Superior temporal gyrus (tissue), 1 donor: ENCODE results near the gene RABGAP1L.
A peak's percentile ranks its signal among the peaks of the same experiment; 100 is the strongest.
"Not testable (repeated sequence)": the region's sequence is repeated elsewhere in the genome, so short reads cannot be mapped to it uniquely, and the experiment has no call there.

ENCODE experiments used
- DNase-seq: peaks from one replicate; pipeline ENCODE4 v3.0.0-alpha.2; 2016; ENCODE audit errors: extremely low spot score

RABGAP1L gene

GRCh38 chr1:174995916-174996315 is 836.6 kb downstream of the RABGAP1L start:
- no peak for DNase-seq

DNA sequence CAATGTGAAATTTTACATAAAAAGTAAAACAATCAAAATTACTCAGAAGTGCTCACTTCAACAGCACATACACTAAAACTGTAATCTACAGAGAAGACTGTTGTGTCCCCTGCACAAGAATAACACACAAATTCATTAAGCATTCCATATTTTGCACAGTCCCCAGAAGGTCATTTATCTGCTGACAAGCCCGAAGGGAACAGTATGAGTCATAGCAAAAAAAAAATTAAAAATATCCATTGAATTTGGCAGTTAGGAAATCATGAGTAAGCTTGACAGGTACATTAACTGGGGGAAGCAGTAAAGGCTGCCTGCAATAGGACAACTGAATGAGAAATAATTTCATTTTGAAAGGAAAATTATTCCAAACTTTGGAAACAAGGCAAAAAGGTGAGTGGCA is 837.2 kb downstream of the RABGAP1L start:
- DNase-seq = no peak

GRCh38 chr1:174997041-174997440 is 837.7 kb downstream of the RABGAP1L start:
- no peak for DNase-seq

DNA sequence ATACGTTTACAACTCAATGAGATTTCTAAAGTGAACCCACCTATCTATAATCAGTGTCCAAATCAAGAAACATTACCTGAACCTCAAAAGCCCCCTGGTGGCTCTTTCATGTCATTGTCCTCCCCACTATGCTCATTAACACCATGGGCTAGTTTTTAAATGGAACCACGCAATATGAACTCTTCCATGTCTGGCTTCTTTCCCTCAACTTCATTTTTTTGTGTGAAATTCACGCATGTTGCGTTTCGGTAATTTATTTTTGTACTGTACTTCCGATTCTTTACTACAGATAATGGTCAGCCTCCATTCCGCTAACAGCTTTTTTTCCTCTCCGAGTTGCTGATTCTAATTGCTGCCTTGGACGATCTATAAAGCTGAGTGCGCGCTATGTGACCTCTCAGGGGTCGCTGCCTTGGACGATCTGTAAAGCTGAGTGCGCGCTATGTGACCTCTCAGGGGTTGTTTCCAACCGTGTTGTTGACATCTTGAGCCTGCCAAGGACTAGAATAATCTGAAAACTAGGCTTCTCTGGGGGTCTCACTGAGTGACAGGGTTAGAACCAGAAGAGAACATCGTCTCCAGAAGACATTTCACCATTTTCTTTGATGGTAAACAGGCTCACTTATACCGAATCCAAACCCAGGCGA is 839.4 kb downstream of the RABGAP1L start:
- DNase-seq = peak; percentile 85

GRCh38 chr1:174999216-174999935 is 840.1 kb downstream of the RABGAP1L start:
- DNase-seq = peak; percentile 100

- DNase-seq = peak; percentile 53
Observed at GRCh38 chr1:174999936-175000696, 840.8 kb downstream of the RABGAP1L start, which contains the start of gene CACYBP. Gene CACYBP (plus strand): TSS chr1:174999947. CDS start chr1:175000181, 234 bp downstream.

GRCh38 chr1:175000697-175001187 is 841.4 kb downstream of the RABGAP1L start:
- no peak for DNase-seq

GRCh38 chr1:175002910-175003517 is 843.7 kb downstream of the RABGAP1L start:
- no peak for DNase-seq

- peak; percentile 11 for DNase-seq
Observed at GRCh38 chr1:175003521-175003920, 844.2 kb downstream of the RABGAP1L start.

DNA sequence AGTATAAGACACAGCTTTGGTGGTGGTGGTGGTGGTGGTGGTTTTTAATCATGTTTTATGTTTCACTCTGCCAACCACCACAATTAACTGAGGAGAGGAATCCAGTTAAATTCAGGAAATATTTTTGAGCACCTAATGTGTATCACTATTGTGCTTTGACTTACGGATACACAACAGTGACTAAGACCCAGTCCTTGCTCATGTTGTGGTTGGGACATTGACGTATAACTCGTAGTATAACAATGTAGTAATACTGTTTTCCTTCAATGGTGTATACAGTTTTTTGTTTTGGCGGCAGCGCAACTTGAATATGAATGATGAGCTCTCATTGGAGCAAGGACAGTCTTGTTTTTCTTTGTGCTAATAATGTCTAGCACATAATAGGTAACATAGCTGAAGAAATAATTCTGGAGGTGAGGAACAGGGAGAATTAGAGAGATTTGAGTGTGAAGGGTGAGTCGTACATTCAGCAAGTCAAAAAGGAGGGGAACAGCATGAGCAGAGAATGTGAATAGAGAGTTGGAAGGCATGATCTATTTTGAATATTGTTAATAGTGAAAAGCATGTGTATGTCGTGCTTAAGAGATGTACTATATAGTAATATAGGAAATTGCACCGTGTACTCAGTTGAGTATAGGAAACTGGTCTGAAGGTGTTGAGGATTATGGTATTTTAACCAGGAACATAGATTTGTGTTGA is 845.9 kb downstream of the RABGAP1L start:
- DNase-seq = no peak

DNA sequence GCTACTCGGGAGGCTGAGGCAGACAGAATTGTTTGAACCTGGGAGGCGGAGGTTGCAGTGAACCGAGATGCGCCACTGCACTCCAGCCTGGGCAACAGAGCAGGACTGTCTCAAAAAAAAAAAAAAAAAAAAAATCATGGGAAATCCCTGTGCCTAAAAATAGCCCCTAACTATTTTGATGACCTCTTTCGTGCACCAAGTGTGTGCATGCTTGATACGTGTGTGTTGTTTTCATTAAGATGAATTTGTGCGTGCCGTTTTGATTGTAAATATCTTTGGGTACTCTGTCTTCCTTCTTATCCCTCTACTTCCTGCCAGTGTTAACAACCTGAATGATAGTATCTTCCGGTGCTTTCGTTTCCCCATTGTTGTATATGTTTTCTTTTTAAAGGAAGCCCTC is 850.2 kb downstream of the RABGAP1L start:
- DNase-seq = no peak

DNA sequence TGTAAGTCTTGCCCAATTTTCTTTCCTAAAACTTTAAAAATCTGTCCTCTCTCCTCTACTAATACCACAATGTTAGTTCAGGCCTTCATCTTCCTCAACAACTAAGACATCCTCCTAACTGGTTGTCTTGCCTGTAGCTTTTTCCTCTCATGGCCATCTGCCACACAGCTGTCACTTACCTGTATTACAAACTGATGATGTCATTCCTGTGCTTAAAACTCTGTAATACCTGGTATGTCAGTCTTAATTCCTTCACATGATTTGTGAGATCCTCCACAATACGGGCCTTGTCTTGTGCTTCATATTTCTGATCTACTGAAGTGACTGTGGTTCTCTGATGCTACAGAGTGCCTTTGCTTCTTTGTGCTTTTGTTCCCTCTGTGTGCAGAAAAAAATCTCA is 854.1 kb downstream of the RABGAP1L start:
- no peak for DNase-seq

- DNase-seq = no peak
Observed at GRCh38 chr1:175015243-175015642, 855.9 kb downstream of the RABGAP1L start.

- no peak for DNase-seq
Observed at GRCh38 chr1:175019524-175019923, 860.2 kb downstream of the RABGAP1L start.

- DNase-seq = peak; percentile 97
Observed at GRCh38 chr1:175023043-175023921, 864.0 kb downstream of the RABGAP1L start, which contains the start of gene MRPS14. Gene MRPS14 (minus strand): TSS chr1:175023425. CDS start chr1:175023408, 17 bp downstream.

DNA sequence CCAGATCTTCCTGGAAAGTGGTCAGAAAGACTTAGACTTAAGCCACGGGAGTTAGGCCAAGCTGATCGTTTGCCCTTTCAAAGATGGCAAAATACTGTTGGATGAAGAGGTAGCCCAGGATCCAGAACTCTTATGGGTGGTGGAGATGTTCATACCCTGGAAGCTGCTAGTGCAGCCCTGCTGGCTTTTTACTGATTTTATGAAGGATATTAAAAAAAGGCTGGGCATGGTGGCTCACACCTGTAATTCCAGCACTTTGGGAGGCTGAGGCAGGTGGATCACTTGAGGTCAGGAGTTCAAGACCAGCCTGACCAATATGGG is 864.6 kb downstream of the RABGAP1L start:
- not testable (repeated sequence) for DNase-seq

- DNase-seq = no peak
Observed at GRCh38 chr1:175024773-175025172, 865.5 kb downstream of the RABGAP1L start.

DNA sequence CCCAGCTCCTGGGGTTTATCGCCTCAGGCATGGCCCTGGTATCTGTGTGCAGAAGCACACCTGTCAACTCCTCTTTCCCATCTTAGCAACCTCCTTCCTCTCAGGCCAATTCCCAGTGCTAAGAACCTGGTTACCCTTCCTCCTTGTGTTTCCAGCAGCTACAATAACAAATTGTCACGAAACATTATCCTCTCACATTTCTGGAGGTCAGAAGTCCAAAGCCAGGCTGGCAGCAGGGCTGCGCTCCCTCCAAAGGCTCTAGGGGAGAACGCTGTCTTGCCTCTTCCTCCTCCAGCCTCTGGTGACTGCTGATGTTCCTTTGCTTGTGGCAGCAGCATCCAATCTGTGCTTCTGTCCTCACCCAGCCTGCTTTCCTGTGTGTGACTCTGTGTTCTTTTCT is 874.6 kb downstream of the RABGAP1L start:
- no peak for DNase-seq

GRCh38 chr1:175034775-175035174 is 875.5 kb downstream of the RABGAP1L start:
- DNase-seq = no peak

DNA sequence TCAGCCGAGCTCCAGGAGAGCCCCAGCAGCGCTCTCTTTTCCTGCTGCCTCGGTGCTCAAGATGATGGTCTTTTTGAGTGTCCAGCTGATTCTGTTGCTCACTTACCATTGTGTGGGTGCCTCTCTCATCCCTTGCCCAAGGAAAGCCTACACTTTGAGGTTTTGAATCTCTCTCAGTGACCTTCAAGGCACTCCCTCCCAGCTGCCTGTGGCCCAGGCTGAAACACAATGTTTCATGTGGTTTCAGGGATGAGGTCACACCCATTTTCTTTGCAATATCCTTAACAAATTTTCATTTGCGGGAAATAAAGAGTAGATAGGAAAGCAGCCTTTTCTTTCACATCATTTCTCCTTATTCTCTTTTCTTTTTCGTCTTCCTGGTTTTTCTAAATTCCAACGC is 876.5 kb downstream of the RABGAP1L start:
- no peak for DNase-seq
